HG03175 (cell line): ENCODE results near the gene ATP4A.

Experiments
- ATAC-seq: cut with Tn5 transposase; IDR thresholded peaks from one replicate; pipeline ENCODE4 v1.9.1; 2021; ENCODE audit warnings: mild to moderate bottlenecking, moderate library complexity; ENCODE audit not compliant: unreplicated experiment

ATP4A gene

DNA sequence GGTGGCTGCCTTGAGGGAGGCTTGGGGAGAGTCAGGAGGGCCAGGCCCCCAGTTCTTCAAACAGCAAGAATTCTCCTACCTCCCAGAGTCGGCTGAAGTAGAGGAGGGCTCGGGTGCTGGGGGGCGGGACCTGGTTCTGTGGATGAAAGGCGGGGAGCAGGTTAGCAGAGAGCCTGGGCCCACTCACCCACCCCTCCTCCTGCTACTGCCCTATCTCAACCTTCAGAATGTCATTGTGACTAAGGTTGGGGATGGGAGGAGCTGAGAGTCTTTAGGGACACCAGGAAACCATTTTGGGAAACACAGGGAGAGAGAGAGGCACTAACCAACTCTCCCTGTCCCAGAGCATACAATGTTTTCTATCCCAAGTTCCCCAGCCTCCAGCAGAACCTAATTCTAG, 60.7 kb downstream of the ATP4A start:
- no peak for ATAC-seq

DNA sequence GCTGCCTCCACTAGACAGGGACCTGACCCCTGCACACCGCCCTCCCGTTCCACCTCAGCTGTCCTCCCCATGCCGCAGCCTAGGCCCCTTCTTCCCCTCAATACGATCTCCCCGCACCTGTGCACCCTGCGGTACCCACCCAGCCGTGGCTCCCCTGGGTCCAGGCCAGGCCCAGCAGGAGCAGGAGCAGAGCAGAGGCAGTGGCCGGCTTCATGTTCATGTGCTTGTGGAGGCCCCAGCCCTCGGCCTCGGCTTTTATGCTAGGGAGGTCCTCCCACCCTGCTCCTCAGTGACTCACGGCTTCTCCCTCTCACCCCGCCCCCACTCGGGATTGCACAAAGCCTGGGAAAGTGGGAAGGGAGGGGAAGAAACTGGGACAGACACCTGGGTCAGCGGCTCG, 61.8 kb downstream of the ATP4A start:
- no peak for ATAC-seq

- no peak for ATAC-seq
Measured at GRCh38 chr19:35500611-35501010, 62.8 kb downstream of the ATP4A start.
